Measurements from ENCODE around the gene COL4A2. TPM values are rescaled to one million over a fixed set of nuclear protein-coding genes. Genes with fewer than 3 reads are reported as not detected.
A peak's percentile ranks its signal among the peaks of the same experiment; 100 is the strongest.

The COL4A2 gene
- total RNA-seq, 6 donors from 2014 or later = 169 to 458 (median 258) TPM

- Histone ChIP-seq H3K36me3 (peaks cover 0 to 10% (median 0%) of the 10 kb centered on the region in 4 donors), H3K9me3 (no peaks in the 10 kb centered on the region), H3K27me3 (no peaks in the 10 kb centered on the region), H3K4me3 (no peak overlapping the region), H3K4me1 (peaks cover 4 to 20% (median 17%) of the 10 kb centered on the region in 4 donors), H3K27ac (peak overlapping the region in 3 of 4 donors; percentile 23 to 32 (median 24))
- no peak for TF ChIP-seq POLR2A (IDR thresholded peaks at IDR 0.05)
- TF ChIP-seq EP300 (IDR thresholded peaks at IDR 0.05) = no peak
- no peak for TF ChIP-seq CTCF (IDR thresholded peaks at IDR 0.05)
- TF ChIP-seq POLR2AphosphoS5 (IDR thresholded peaks at IDR 0.05) = no peak
- no peak for ATAC-seq (ENCODE audit: low FRiP score in 2 of 2)
- 55 to 68% methylated on average over 11 of the region's 11 CpGs for WGBS, 2 donors
- no peak for DNase-seq
Measured at GRCh38 chr13:110331362-110331761, 24.3 kb downstream of the COL4A2 start.

GRCh38 chr13:110332750-110333149 is 25.7 kb downstream of the COL4A2 start:
- H3K36me3 ChIP-seq = peaks cover 0 to 10% (median 0%) of the 10 kb centered on the region in 4 donors
- no peaks in the 10 kb centered on the region for H3K9me3 ChIP-seq
- WGBS, 2 donors = 94 to 95% methylated on average over 2 of the region's 2 CpGs
- no peak for ATAC-seq (ENCODE audit: low FRiP score in 2 of 2)
- H3K27me3 ChIP-seq = no peaks in the 10 kb centered on the region
- peaks cover 12 to 29% (median 19%) of the 10 kb centered on the region in 4 donors for H3K4me1 ChIP-seq
- no peak for TF ChIP-seq POLR2A (IDR thresholded peaks at IDR 0.05)
- no peak for TF ChIP-seq EP300 (IDR thresholded peaks at IDR 0.05)
- no peak for TF ChIP-seq POLR2AphosphoS5 (IDR thresholded peaks at IDR 0.05)
- no peak for TF ChIP-seq CTCF (IDR thresholded peaks at IDR 0.05)
- no peak for DNase-seq
- H3K4me3 ChIP-seq = no peak overlapping the region
- H3K27ac ChIP-seq = no peak overlapping the region

GRCh38 chr13:110333837-110334236 is 26.8 kb downstream of the COL4A2 start:
- DNase-seq (no peak), ATAC-seq (ENCODE audit: low FRiP score in 2 of 2) (no peak)
- Histone ChIP-seq H3K4me3 (no peak overlapping the region), H3K27me3 (no peaks in the 10 kb centered on the region), H3K27ac (peak overlapping the region in 1 of 4 donors; percentile 53), H3K36me3 (peaks cover 0 to 10% (median 0%) of the 10 kb centered on the region in 4 donors), H3K9me3 (no peaks in the 10 kb centered on the region), H3K4me1 (peaks cover 23 to 38% (median 30%) of the 10 kb centered on the region in 4 donors)
- TF ChIP-seq EP300 (IDR thresholded peaks at IDR 0.05) = no peak
- TF ChIP-seq CTCF (IDR thresholded peaks at IDR 0.05) = no peak
- no peak for TF ChIP-seq POLR2AphosphoS5 (IDR thresholded peaks at IDR 0.05)
- no peak for TF ChIP-seq POLR2A (IDR thresholded peaks at IDR 0.05)
- 80 to 90% methylated on average over 10 to 12 of the region's 12 CpGs for WGBS, 2 donors

GRCh38 chr13:110334256-110334655 is 27.2 kb downstream of the COL4A2 start:
- peak overlapping the region in 1 of 4 donors; percentile 53 for H3K27ac ChIP-seq
- peaks cover 0 to 7% (median 0%) of the 10 kb centered on the region in 4 donors for H3K36me3 ChIP-seq
- H3K4me3 ChIP-seq = no peak overlapping the region
- no peak for ATAC-seq (ENCODE audit: low FRiP score in 2 of 2)
- H3K9me3 ChIP-seq = no peaks in the 10 kb centered on the region
- H3K27me3 ChIP-seq = no peaks in the 10 kb centered on the region
- peaks cover 27 to 41% (median 33%) of the 10 kb centered on the region in 4 donors for H3K4me1 ChIP-seq
- no peak for DNase-seq
- WGBS, 2 donors = 71 to 89% methylated on average over 8 of the region's 8 CpGs
- no peak for TF ChIP-seq CTCF (IDR thresholded peaks at IDR 0.05)
- no peak for TF ChIP-seq POLR2A (IDR thresholded peaks at IDR 0.05)
- no peak for TF ChIP-seq EP300 (IDR thresholded peaks at IDR 0.05)
- no peak for TF ChIP-seq POLR2AphosphoS5 (IDR thresholded peaks at IDR 0.05)
